ENCODE results near the gene CHMP1B.

Gene CHMP1B

GRCh38 chr18:11851146-11851805 is at the start of gene CHMP1B:
TSS of gene CHMP1B (plus strand) at chr18:11851413. CDS start at chr18:11851512, 99 bp downstream.
- DNase-seq = peak; percentile 95

- DNase-seq = no peak
Measured at GRCh38 chr18:11801573-11801972, 49.6 kb upstream of the CHMP1B start.

DNA sequence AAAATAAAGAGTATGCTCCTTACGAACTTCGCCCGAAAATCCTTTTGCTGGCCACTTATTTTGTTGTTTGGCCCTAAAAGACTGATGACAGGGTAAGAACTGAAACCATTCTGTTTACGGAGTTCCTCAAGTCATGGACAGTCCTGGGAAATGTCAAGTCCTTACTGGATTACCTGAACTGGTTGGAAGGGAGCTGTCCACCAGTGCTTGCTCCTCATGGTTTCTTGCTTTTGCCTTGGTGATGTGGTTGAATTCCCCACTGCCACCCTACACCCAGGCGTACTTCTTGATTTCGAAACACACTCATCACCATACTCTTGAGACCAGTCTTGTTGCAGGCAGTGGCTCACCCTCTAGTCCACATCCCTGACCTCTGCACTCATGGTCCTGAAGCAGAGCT is 49.1 kb upstream of the CHMP1B start:
- DNase-seq = no peak

- no peak for DNase-seq
Measured at GRCh38 chr18:11802586-11802985, 48.6 kb upstream of the CHMP1B start.

DNA sequence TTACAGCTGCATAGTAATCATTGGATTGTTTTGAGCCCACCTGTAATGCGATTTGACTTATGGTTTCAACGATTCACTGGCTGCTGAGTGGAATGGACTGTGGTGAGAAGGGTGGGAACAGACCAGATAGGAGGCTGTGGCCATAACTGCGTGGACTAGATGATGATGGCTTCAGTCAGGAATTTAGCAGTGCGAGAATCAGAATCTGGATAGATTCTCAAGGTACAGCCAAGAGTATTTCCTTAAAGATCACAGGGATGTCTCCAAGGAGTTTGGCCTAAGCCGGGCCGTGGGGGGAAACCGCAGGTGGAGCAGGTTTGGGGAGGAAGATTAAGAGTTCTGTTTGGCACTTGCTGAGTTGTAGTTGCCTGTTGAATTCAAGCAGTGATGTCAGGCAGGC is 44.0 kb upstream of the CHMP1B start:
- no peak for DNase-seq

GRCh38 chr18:11808001-11808855 is 43.0 kb upstream of the CHMP1B start:
- DNase-seq = no peak

- DNase-seq = no peak
Measured at GRCh38 chr18:11809895-11810294, 41.3 kb upstream of the CHMP1B start.

GRCh38 chr18:11810379-11810778 is 40.8 kb upstream of the CHMP1B start:
- no peak for DNase-seq

- DNase-seq = no peak
Measured at GRCh38 chr18:11811009-11811408, 40.2 kb upstream of the CHMP1B start.

DNA sequence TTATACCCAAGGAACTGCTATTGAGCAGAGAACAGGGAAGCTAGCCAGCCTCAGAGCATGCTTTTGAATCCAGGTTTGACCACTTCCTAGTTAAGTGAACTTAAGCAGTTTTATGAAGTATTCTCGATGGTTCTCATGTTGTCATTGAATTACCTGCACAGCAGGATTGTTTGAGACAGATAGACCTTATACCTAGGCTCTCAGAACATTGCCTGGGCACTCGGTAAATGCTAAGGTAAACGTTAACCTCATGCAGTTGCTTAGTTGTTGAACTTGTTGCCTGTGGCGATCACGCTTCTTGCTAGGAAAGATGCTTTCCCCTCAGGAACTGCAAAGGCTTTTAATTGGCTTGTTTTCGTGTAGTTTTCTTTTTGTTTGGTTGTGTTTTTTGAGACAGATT is 34.0 kb upstream of the CHMP1B start:
- DNase-seq = no peak

DNA sequence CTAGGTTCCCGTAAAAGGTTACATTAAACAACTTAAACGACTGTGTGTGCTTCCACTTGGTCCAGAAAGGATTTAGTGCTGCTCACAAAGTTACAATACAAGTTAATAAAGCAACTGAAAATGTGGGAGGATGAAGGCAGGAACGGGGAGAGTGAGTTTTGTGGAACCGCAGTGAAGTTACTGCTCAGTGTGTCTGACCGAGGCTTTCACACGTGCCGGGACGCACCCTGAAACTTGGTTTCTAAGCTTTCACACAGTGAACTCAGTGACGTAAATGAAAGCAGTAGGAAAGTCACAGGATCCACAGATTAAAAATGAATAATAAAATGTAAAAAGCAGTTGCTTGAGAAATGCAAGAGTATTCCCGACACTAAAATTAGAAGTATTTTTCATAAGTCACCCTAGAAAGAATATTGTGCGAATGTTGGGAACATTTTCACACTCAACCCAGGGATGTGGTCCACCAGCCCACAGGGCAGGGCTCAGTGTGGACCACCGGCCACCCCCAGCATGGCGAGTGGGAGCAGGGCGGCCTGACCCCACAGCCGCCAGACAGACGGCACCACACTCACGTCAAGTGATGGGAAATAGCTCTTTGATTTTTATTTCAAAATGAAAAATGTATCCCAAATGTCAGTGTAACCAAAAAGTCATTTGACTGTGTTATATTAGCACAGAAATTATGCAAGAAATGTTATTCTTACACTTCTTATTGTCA is 32.6 kb upstream of the CHMP1B start:
- DNase-seq = no peak

DNA sequence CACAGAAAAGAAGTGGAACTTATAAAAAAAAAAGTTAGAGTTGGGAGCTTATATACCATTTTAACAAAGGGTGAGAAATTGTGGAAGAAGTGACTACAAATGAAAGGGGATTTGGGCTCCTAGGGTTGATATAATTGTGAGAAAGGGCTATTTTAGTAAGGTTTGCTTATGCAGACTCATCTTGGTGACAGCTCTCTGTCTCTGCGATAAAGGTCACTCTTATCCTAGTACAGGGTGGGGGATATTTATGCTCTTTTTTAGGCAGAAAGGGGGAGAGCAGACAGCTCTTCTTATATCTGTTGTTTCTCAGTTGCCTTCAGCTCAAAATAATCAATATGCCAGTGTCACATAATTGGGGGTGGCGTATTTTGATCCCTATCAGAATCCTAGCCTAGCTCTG is 31.3 kb upstream of the CHMP1B start:
- no peak for DNase-seq

GRCh38 chr18:11820697-11821096 is 30.5 kb upstream of the CHMP1B start:
- DNase-seq = no peak

GRCh38 chr18:11821208-11821607 is 30.0 kb upstream of the CHMP1B start:
- no peak for DNase-seq

DNA sequence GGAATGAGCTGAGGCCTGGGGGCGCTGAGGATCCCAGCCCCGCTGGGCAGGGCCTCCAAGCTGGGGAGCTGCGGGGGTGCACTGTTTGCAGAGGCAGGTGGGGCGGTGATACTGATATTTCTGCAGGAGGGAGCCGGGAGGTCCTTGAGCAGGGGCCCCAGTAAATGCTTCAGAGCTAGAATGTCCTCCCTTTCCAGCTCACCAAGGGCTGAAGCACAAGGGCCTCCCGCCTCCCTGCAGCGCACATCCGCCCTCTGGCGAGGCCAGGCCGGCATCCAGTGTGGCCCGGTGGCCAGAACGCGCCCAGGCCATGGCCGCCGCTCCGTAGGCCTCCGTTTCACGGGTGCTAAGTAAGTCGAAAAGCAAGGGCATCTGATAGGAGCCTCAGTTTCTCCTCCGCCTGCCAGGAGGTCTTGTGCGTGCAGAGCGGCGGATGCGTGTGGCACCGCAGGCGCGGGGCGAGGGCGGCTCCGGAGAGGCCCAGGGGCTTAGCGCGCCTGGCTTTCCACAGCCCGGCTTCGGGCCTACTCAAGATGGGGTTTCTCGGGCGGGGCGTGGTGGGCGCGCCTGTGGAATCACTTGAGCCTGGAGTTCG is 29.5 kb upstream of the CHMP1B start:
- no peak for DNase-seq

DNA sequence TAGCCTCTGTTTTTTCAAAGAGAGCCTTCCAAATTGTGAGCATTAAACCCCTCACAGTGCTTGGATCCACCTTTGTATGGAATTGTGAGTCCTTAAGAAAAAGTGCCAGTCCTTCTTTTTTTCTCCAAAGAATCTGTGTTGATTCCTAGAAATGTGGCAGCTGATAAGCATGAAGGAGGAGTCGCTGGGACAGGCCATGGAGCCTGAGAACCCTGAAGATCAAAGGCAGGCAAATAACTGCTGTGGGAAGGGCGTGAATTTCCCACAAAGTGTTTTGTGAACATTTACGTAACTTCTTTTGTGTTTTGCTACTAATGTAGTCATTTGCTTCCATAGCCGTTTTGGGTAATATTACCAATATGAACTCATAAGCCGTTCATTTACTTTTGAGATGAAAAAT is 27.7 kb upstream of the CHMP1B start:
- DNase-seq = no peak

DNA sequence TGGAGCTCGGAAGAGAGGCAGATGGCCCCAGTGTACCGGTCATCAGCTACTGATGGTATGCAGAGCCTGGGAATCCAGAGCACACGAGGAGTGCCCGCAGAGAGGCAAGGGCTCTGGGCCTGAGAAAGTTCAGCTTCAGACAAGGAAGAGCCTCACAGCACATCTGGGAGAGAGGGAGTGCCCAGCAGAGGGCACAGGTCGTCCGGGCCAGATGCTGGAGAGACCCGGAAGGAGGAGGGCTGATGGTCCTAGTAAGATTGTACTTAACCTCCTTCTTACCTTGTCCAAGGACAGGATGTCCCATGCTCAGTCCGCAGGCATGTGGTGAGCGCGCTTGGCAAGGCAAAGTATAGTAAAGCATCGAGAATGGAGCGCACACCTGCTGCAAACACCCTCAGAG is 24.4 kb upstream of the CHMP1B start:
- DNase-seq = no peak

- DNase-seq = no peak
Measured at GRCh38 chr18:11828786-11829432, 22.3 kb upstream of the CHMP1B start.

GRCh38 chr18:11830585-11830984 is 20.6 kb upstream of the CHMP1B start:
- no peak for DNase-seq

GRCh38 chr18:11831921-11832320 is 19.3 kb upstream of the CHMP1B start:
- DNase-seq = no peak

GRCh38 chr18:11834772-11835171 is 16.4 kb upstream of the CHMP1B start:
- no peak for DNase-seq

GRCh38 chr18:11839556-11839955 is 11.7 kb upstream of the CHMP1B start:
- no peak for DNase-seq

DNA sequence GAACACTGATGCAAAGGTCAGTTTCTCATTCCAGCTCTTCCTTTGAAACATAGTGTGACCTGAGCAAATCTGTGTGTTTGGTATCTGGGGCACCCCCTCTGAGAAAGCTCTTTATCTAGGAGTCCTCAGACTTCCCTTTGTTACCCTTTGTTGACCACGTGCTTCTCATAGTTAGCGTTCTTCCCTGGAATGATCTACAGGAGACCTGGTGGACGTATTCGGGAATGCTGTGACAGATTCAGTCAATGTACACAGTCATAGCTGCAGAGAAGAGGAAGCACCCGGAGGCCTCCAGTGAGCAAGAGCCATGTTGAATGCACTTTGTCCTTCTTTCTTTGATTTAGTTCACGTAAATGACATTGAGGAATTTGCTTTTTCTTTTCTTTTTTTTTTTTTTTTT is 10.7 kb upstream of the CHMP1B start:
- no peak for DNase-seq

Measured in NCI-H2171 (cell line).